GM10248 (cell line): ENCODE measurements around the gene BBS9.

ENCODE experiments used
- CTCF ChIA-PET: fragments of 300-600 bp; sonication (Branson Sonifier 250); formaldehyde crosslinking; extraction: SDS; loops from one replicate; lab custom pipeline; 2021; ENCODE audit warnings: antibody characterized with exemption; lab: Yijun Ruan, JAX
- POLR2A ChIA-PET: fragments of 350-650 bp; sonication (Branson Sonifier 250); formaldehyde crosslinking; extraction: SDS; loops from one replicate; lab custom pipeline; 2020; ENCODE audit warnings: antibody characterized with exemption; lab: Yijun Ruan, JAX
- DNase-seq: peaks from one replicate; pipeline ENCODE4 v3.0.0; 2012; ENCODE audit errors: extremely low spot score
- CTCF ChIP-seq: IDR thresholded peaks from 2 replicates; pipeline ENCODE4 v1.5.1; 2012; ENCODE audit warnings: mild to moderate bottlenecking, low read depth; ENCODE audit errors: extremely low read depth, missing control alignments, control extremely low read depth

BBS9 gene

DNA sequence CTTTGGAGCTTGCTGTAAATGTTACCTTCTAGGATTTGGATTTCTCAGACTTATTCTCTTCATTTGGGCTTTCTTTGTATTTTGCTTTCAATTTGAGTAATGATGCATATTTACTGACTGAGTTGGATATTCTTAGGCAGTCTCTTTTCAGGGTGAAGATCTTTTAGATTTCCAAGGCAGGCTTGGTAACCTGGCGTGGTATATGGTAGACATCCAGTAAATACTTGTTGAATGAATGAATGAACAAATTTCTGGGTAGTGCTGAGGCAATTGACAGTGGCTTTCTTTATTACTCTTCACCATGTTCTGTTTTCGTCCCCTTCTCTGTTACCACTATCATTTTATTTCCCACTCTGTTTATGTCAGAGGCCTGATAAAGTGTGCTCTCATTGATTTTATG lies 27.1 kb downstream of the BBS9 start:
- no peak for DNase-seq
- POLR2A ChIA-PET, result no interaction called here
- TF ChIP-seq CTCF, result no peak
- CTCF ChIA-PET, result no interaction called here

- no peak for DNase-seq
- POLR2A ChIA-PET, result no interaction called here
- no peak for TF ChIP-seq CTCF
- CTCF ChIA-PET, result interaction anchor here (1.0 kb wide), 2 partner anchors 311 to 775 kb away, joined by 3 to 5 read pairs; no protein-coding TSS in a partner anchor
Measured at GRCh38 chr7:33157311-33157710, 27.9 kb downstream of the BBS9 start.

- POLR2A ChIA-PET, result no interaction called here
- CTCF ChIA-PET, result interaction anchor here (1.0 kb wide), 2 partner anchors 312 to 775 kb away, joined by 3 to 5 read pairs; no protein-coding TSS in a partner anchor
Measured at GRCh38 chr7:33157781-33158180, 28.4 kb downstream of the BBS9 start.

GRCh38 chr7:33177876-33178275 lies 48.5 kb downstream of the BBS9 start:
- ChIA-PET CTCF (interaction anchor here (0.8 to 1.7 kb wide), 3 partner anchors 9 to 25 kb away, joined by 3 read pairs; no protein-coding TSS in a partner anchor), POLR2A (no interaction called here)
- DNase-seq, result no peak
- no peak for TF ChIP-seq CTCF

More at GRCh38 chr7:33157781-33158180, 28.4 kb downstream of the BBS9 start:
- no peak for DNase-seq
- no peak for TF ChIP-seq CTCF

DNA sequence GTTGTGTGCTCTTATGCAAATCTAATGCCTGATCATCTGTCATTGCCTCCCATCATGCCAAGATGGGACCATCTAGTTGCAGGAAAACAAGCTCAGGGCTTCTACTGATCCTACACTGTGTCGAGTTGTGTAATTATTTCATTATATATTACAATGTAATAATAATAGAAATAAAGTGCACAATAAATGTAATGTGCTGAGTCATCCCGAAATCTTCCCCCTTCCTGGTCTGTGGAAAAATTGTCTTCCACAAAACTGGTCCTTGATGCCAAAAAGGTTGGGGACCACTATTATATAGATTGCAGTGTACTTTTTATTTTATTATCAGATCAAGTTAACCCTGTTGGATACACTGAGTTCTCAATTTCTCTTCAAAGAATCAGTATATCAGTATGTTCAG lies 50.2 kb downstream of the BBS9 start:
- DNase-seq, result no peak
- TF ChIP-seq CTCF, result no peak
- ChIA-PET POLR2A (no interaction called here), CTCF (interaction anchor here (0.7 to 1.1 kb wide), 4 partner anchors 11 to 753 kb away, joined by 3 to 5 read pairs (median 4); no protein-coding TSS in a partner anchor)

- no peak for DNase-seq
- ChIA-PET CTCF (interaction anchor here (0.7 to 2.0 kb wide), 10 partner anchors 9 to 905 kb away, joined by 3 to 8 read pairs (median 4); no protein-coding TSS in a partner anchor), POLR2A (no interaction called here)
- TF ChIP-seq CTCF, result no peak
Measured at GRCh38 chr7:33183504-33183903, 54.1 kb downstream of the BBS9 start.
